Naive thymus-derived CD4-positive, alpha-beta T cell (primary cell): ENCODE results near the gene SLC44A4. TPM values are rescaled to one million over a fixed set of nuclear protein-coding genes. Genes with fewer than 3 reads are reported as not detected.
"Not testable (repeated sequence)": the region's sequence is repeated elsewhere in the genome, so short reads cannot be mapped to it uniquely, and the experiment has no call there.

ENCODE experiments used
- ATAC-seq: fragments of 150-1000 bp; cut with Tn5 transposase; 2 replicates; pipeline ENCODE4 v1.10.0; 2021; ENCODE audit warnings: mild to moderate bottlenecking, moderate library complexity
- CTCF ChIA-PET: fragments of 350-600 bp; sonication (Branson Sonifier 250); formaldehyde crosslinking; loops from one replicate; lab custom pipeline; 2021; ENCODE audit warnings: antibody characterized with exemption; lab: Charles Lee
- POLR2A ChIA-PET: fragments of 350-600 bp; sonication (Branson Sonifier 250); formaldehyde crosslinking; loops from one replicate; lab custom pipeline; 2021; ENCODE audit warnings: antibody characterized with exemption, inconsistent platforms; lab: Charles Lee
- DNase-seq, 9 donors: peaks; one replicate each; pipeline versions ENCODE4 v3.0.0 to v3.0.0-alpha.2; 2020 to 2022; ENCODE audit warnings: mixed read lengths in 1 of 9
- H3K27ac ChIP-seq: one replicate; pipeline ENCODE4 v1.7.0; 2013; ENCODE audit warnings: mild to moderate bottlenecking, low read depth, low read length, moderate library complexity
- H3K27me3 ChIP-seq, 2 donors: one replicate each; pipeline ENCODE4 v1.7.0; 2013; ENCODE audit warnings: low read length in 2 of 2, mild to moderate bottlenecking in 2 of 2, moderate library complexity in 2 of 2; ENCODE audit not compliant: control insufficient read depth in 2 of 2, insufficient read depth in 2 of 2
- H3K36me3 ChIP-seq, 3 experiments: 1 replicate in 2 of 3; 2 replicates in 1 of 3; pipeline ENCODE4 v1.7.0; 2013; ENCODE audit warnings: low read length in 3 of 3, mild to moderate bottlenecking in 3 of 3, moderate library complexity in 1 of 3; ENCODE audit not compliant: insufficient read depth in 3 of 3, control insufficient read depth in 2 of 3
- H3K4me1 ChIP-seq, 2 donors: one replicate each; pipeline ENCODE4 v1.7.0; 2013; ENCODE audit warnings: low read length in 2 of 2, mild to moderate bottlenecking in 2 of 2, moderate library complexity in 1 of 2; ENCODE audit not compliant: control insufficient read depth in 2 of 2, insufficient read depth in 2 of 2
- H3K4me3 ChIP-seq: 2 replicates; pipeline ENCODE4 v1.7.0; 2013; ENCODE audit warnings: mild to moderate bottlenecking, low read length
- H3K9me3 ChIP-seq, 3 experiments: 1 replicate in 2 of 3; 2 replicates in 1 of 3; pipeline ENCODE4 v1.7.0; 2013; ENCODE audit warnings: low read length in 3 of 3; ENCODE audit not compliant: control insufficient read depth in 2 of 3
- H3K27ac Mint-ChIP-seq, 9 donors: one replicate each; pipeline ENCODE4 v1.8.0; 2020 to 2022; ENCODE audit warnings: mixed read lengths in 9 of 9, mild to moderate bottlenecking in 8 of 9, moderate library complexity in 5 of 9, inconsistent platforms in 2 of 9
- H3K27me3 Mint-ChIP-seq, 5 donors: one replicate each; pipeline ENCODE4 v1.8.0; 2021 to 2022; ENCODE audit warnings: mixed read lengths in 5 of 5, mild to moderate bottlenecking in 1 of 5
- H3K36me3 Mint-ChIP-seq, 5 donors: one replicate each; pipeline ENCODE4 v1.8.0; 2020 to 2022; ENCODE audit warnings: mixed read lengths in 5 of 5, mild to moderate bottlenecking in 3 of 5, inconsistent platforms in 1 of 5
- H3K4me1 Mint-ChIP-seq, 7 donors: one replicate each; pipeline ENCODE4 v1.8.0; 2020 to 2022; ENCODE audit warnings: mixed read lengths in 7 of 7, mild to moderate bottlenecking in 3 of 7, inconsistent platforms in 1 of 7
- H3K4me3 Mint-ChIP-seq, 10 donors: one replicate each; pipeline ENCODE4 v1.8.0; 2020 to 2022; ENCODE audit warnings: mild to moderate bottlenecking in 10 of 10, mixed read lengths in 10 of 10, moderate library complexity in 6 of 10, inconsistent platforms in 2 of 10
- H3K9me3 Mint-ChIP-seq, 11 donors: one replicate each; pipeline ENCODE4 v1.8.0; 2020 to 2022; ENCODE audit warnings: mixed read lengths in 11 of 11, mild to moderate bottlenecking in 4 of 11, inconsistent platforms in 1 of 11, moderate library complexity in 1 of 11
- intact Hi-C, 2 donors: fragments of 100-400 bp; cut with micrococcal nuclease; formaldehyde crosslinking; loops; one replicate each; pipeline ENCODE4 v1.15.1; 2023
- polyA plus RNA-seq, 2 donors: library from polyadenylated mRNA; unstranded; fragments of 300-500 nt; fragmentation: Illumina TruSeq; gene quantifications; one replicate each; pipeline ENCODE4 v1.2.3, GENCODE V29; 2021
- total RNA-seq, 6 experiments: library from RNA in 5 of 6; stranded (reverse) in 5 of 6; gene quantifications; 1 replicate in 5 of 6; 2 replicates in 1 of 6; pipeline ENCODE4 v1.2.3 and lab custom pipeline; 2021 to 2026

The SLC44A4 gene
- total and polyA plus RNA-seq, 7 experiments from 2014 or later, result not detected

GRCh38 chr6:31865205-31866118 lies 13.3 kb downstream of the SLC44A4 start:
- Mint-ChIP-seq H3K4me3 (peak overlapping the region in 1 of 10 donors; percentile 90), H3K27ac (peak overlapping the region in 2 of 9 donors; percentile 9 to 31), H3K9me3 (peaks cover 0 to 4% (median 0%) of the 10 kb centered on the region in 11 donors), H3K36me3 (peaks cover 0 to 2% (median 0%) of the 10 kb centered on the region in 5 donors), H3K27me3 (peaks cover 0 to 2% (median 0%) of the 10 kb centered on the region in 5 donors), H3K4me1 (peaks cover 14 to 29% (median 20%) of the 10 kb centered on the region in 7 donors)
- no peak for ATAC-seq
- Histone ChIP-seq H3K27ac (no peak overlapping the region), H3K4me3 (no peak overlapping the region), H3K9me3 (no peaks in the 10 kb centered on the region), H3K27me3 (no peaks in the 10 kb centered on the region), H3K4me1 (peaks cover 8 to 15% of the 10 kb centered on the region in 2 donors), H3K36me3 (peaks cover 0 to 9% (median 0%) of the 10 kb centered on the region in 3 experiments)
- ChIA-PET CTCF (interaction anchor here (0.6 kb wide), 1 partner anchor 736 kb away, joined by 5 read pairs; no protein-coding TSS in a partner anchor), POLR2A (interaction anchor here (0.5 kb wide), 1 partner anchor 154 kb away, joined by 3 read pairs; no protein-coding TSS in a partner anchor)
- intact Hi-C loops, result loop anchor here (10.0 kb wide), 2 partner anchors 109 to 371 kb away; partner anchors contain the start of genes DXO (in 1 of the 2) and MICB (in 1 of the 2)
- DNase-seq, result no peak

- peaks cover 0 to 5% (median 0%) of the 10 kb centered on the region in 5 donors for H3K36me3 Mint-ChIP-seq
- peaks cover 0 to 6% (median 0%) of the 10 kb centered on the region in 11 donors for H3K9me3 Mint-ChIP-seq
- Histone ChIP-seq H3K4me3 (no peak overlapping the region), H3K4me1 (peaks cover 8 to 15% of the 10 kb centered on the region in 2 donors), H3K36me3 (peaks cover 0 to 15% (median 0%) of the 10 kb centered on the region in 3 experiments), H3K9me3 (no peaks in the 10 kb centered on the region), H3K27me3 (no peaks in the 10 kb centered on the region), H3K27ac (no peak overlapping the region)
- intact Hi-C loops, result loop anchor here (1.0 to 10.0 kb wide), 5 partner anchors 110 to 708 kb away; partner anchors contain the start of genes ATP6V1G2 (in 1 of the 2), CCHCR1 (in 1 of the 2), DXO (in 1 of the 2) and MICB (in 1 of the 2)
- H3K4me1 Mint-ChIP-seq, result peaks cover 14 to 29% (median 20%) of the 10 kb centered on the region in 7 donors
- H3K27me3 Mint-ChIP-seq, result peaks cover 0 to 2% (median 0%) of the 10 kb centered on the region in 5 donors
- peak overlapping the region in 4 of 10 donors; percentile 90 to 95 (median 93) for H3K4me3 Mint-ChIP-seq
- ChIA-PET CTCF (interaction anchor here (0.6 kb wide), 1 partner anchor 735 kb away, joined by 5 read pairs; no protein-coding TSS in a partner anchor), POLR2A (interaction anchor here (0.5 to 1.3 kb wide), 5 partner anchors 10 to 323 kb away, joined by 3 to 4 read pairs (median 3); no protein-coding TSS in a partner anchor)
- peak overlapping the region in 2 of 9 donors; percentile 31 to 95 for H3K27ac Mint-ChIP-seq
- DNase-seq (no peak), ATAC-seq (no peak)
Observed at GRCh38 chr6:31864818-31865204, 14.0 kb downstream of the SLC44A4 start.

DNA sequence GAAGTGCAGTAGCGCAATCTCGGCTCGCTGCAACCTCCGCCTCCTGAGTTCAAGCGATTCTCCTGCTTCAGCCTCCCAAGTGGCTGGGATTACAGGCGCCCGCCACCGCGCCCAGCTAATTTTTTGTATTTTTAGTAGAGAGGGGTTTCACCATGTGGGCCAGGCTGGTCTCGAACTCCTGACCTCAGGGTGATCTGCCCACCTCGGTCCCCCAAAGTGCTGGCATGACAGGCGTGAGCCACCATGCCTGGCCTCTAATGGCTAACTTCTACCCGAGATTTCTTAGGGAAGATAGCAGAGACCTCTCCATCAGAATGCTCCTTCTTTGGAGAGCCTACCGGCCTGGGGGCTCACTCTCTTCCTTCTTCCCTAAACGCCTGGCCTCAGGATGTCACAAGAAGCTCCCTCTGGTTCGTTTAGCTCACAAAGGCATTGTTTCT lies 14.7 kb downstream of the SLC44A4 start:
- H3K4me3 Mint-ChIP-seq, result peak overlapping the region; percentile 87 to 96 (median 93)
- Histone ChIP-seq H3K27ac (peak overlapping the region; percentile 77), H3K4me3 (peak overlapping the region; percentile 93), H3K36me3 (peaks cover 0 to 22% (median 0%) of the 10 kb centered on the region in 3 experiments), H3K4me1 (peaks cover 8 to 15% of the 10 kb centered on the region in 2 donors)
- H3K9me3 Mint-ChIP-seq, ATAC-seq, H3K9me3 ChIP-seq, H3K36me3 Mint-ChIP-seq, H3K27me3 ChIP-seq, H3K27me3 Mint-ChIP-seq, DNase-seq: not testable (repeated sequence)
- intact Hi-C loops, result loop anchor here (1.0 to 10.0 kb wide), 5 partner anchors 111 to 707 kb away; partner anchors contain the start of genes ATP6V1G2 (in 1 of the 2), CCHCR1 (in 1 of the 2), DXO (in 1 of the 2) and MICB (in 1 of the 2)
- POLR2A ChIA-PET, result interaction anchor here (0.6 to 2.7 kb wide), 10 partner anchors 9 to 323 kb away, joined by 3 to 12 read pairs (median 4); partner anchors contain the start of gene ABHD16A
- H3K4me1 Mint-ChIP-seq, result peaks cover 14 to 29% (median 20%) of the 10 kb centered on the region in 7 donors
- CTCF ChIA-PET, result interaction anchor here (0.7 to 1.7 kb wide), 2 partner anchors 174 to 322 kb away, joined by 3 to 5 read pairs; partner anchors contain the start of gene DDX39B
- H3K27ac Mint-ChIP-seq, result peak overlapping the region; percentile 85 to 97 (median 93)

- peaks cover 14 to 29% (median 20%) of the 10 kb centered on the region in 7 donors for H3K4me1 Mint-ChIP-seq
- intact Hi-C loops, result loop anchor here (1.0 to 10.0 kb wide), 16 partner anchors 28 to 705 kb away; partner anchors contain the start of genes BAG6 (in 2 of the 2), EHMT2 (in 2 of the 2), ABHD16A (in 1 of the 2) and CCHCR1 (in 1 of the 2)
- Histone ChIP-seq H3K4me3 (peak within 1 kb of the TSS; percentile 97), H3K27ac (peak within 1 kb of the TSS; percentile 86), H3K9me3 (no peaks in the 10 kb centered on the region), H3K36me3 (peaks cover 0 to 27% (median 2%) of the 10 kb centered on the region in 3 experiments), H3K4me1 (peaks cover 8 to 15% of the 10 kb centered on the region in 2 donors), H3K27me3 (no peaks in the 10 kb centered on the region)
- POLR2A ChIA-PET, result interaction anchor here (0.5 to 2.7 kb wide), 22 partner anchors 23 to 1548 kb away, joined by 3 to 21 read pairs (median 5); partner anchors contain the start of genes ABHD16A, BAG6, CLIC1 and EHMT2
- peak; percentile 87 to 100 (median 99) for DNase-seq
- H3K36me3 Mint-ChIP-seq, result peaks cover 0 to 10% (median 4%) of the 10 kb centered on the region in 5 donors
- CTCF ChIA-PET, result interaction anchor here (1.0 to 1.7 kb wide), 6 partner anchors 26 to 369 kb away, joined by 3 to 7 read pairs (median 4); partner anchors contain the start of gene DDX39B
- peak within 1 kb of the TSS; percentile 87 to 96 (median 93) for H3K4me3 Mint-ChIP-seq
- peak; percentile 97 for ATAC-seq
- peaks cover 0 to 2% (median 0%) of the 10 kb centered on the region in 5 donors for H3K27me3 Mint-ChIP-seq
- H3K27ac Mint-ChIP-seq, result peak within 1 kb of the TSS; percentile 85 to 97 (median 93)
- peaks cover 0 to 6% (median 0%) of the 10 kb centered on the region in 11 donors for H3K9me3 Mint-ChIP-seq
Observed at GRCh38 chr6:31862344-31863235, 16.2 kb downstream of the SLC44A4 start, which contains the start of gene NEU1. Gene NEU1 (minus strand): TSS chr6:31862821. CDS start chr6:31862776, 45 bp downstream.

- peaks cover 0 to 32% (median 6%) of the 10 kb centered on the region in 3 experiments for H3K36me3 ChIP-seq
- ChIA-PET POLR2A (interaction anchor here (1.1 to 2.7 kb wide), 6 partner anchors 23 to 982 kb away, joined by 4 to 21 read pairs (median 10); partner anchors contain the start of genes BAG6, EHMT2, GPANK1 and PSMB8), CTCF (interaction anchor here (1.0 to 1.2 kb wide), 2 partner anchors 31 to 32 kb away, joined by 3 to 4 read pairs; no protein-coding TSS in a partner anchor)
- Mint-ChIP-seq H3K9me3 (peaks cover 0 to 6% (median 0%) of the 10 kb centered on the region in 11 donors), H3K36me3 (peaks cover 0 to 13% (median 4%) of the 10 kb centered on the region in 5 donors), H3K27me3 (peaks cover 0 to 2% (median 0%) of the 10 kb centered on the region in 5 donors), H3K4me3 (peak overlapping the region; percentile 87 to 96 (median 93)), H3K4me1 (peaks cover 14 to 29% (median 20%) of the 10 kb centered on the region in 7 donors), H3K27ac (peak overlapping the region; percentile 85 to 97 (median 93))
- H3K4me3 ChIP-seq, result peak overlapping the region; percentile 97
- ATAC-seq, result no peak
- peak overlapping the region; percentile 86 for H3K27ac ChIP-seq
- H3K4me1 ChIP-seq, result peaks cover 8 to 15% of the 10 kb centered on the region in 2 donors
- no peaks in the 10 kb centered on the region for H3K9me3 ChIP-seq
- peak in 1 of 9 donors; percentile 4 for DNase-seq
- no peaks in the 10 kb centered on the region for H3K27me3 ChIP-seq
- intact Hi-C loops, result loop anchor here (1.0 to 10.0 kb wide), 6 partner anchors 28 to 705 kb away; partner anchors contain the start of genes ABHD16A (in 1 of the 2), CCHCR1 (in 1 of the 2), DXO (in 1 of the 2) and HSPA1B (in 1 of the 2)
Observed at GRCh38 chr6:31861919-31862343, 16.9 kb downstream of the SLC44A4 start.
